Activated CD8-positive, alpha-beta memory T cell treated with anti-CD3 and anti-CD28 coated beads, Interleukin-2, amount 10 ng/mL, durations not matched to agents 7 days and 5 days (primary cell): Measurements from ENCODE around the gene C11orf24. TPM values are rescaled to one million over a fixed set of nuclear protein-coding genes. Genes with fewer than 3 reads are reported as not detected.
A peak's percentile ranks its signal among the peaks of the same experiment; 100 is the strongest.

Experiments used
- ATAC-seq: fragments of 150-1000 bp; cut with Tn5 transposase; one replicate; pipeline ENCODE4 v1.10.0; 2021; ENCODE audit warnings: moderate library complexity
- CTCF ChIA-PET: fragments of 350-600 bp; sonication (Branson Sonifier 250); formaldehyde crosslinking; loops from one replicate; lab custom pipeline; 2021; ENCODE audit warnings: antibody characterized with exemption; lab: Charles Lee
- DNase-seq: peaks from one replicate; pipeline ENCODE4 v3.0.0-alpha.2; 2020
- H3K27ac Mint-ChIP-seq: one replicate; pipeline ENCODE4 v1.8.0; 2021; ENCODE audit warnings: mild to moderate bottlenecking, mixed read lengths
- H3K27me3 Mint-ChIP-seq: one replicate; pipeline ENCODE4 v1.8.0; 2021; ENCODE audit warnings: mixed read lengths
- H3K36me3 Mint-ChIP-seq: one replicate; pipeline ENCODE4 v1.8.0; 2021; ENCODE audit warnings: mild to moderate bottlenecking, mixed read lengths
- H3K4me1 Mint-ChIP-seq: one replicate; pipeline ENCODE4 v1.8.0; 2021; ENCODE audit warnings: mixed read lengths
- H3K4me3 Mint-ChIP-seq: one replicate; pipeline ENCODE4 v1.8.0; 2021; ENCODE audit warnings: mild to moderate bottlenecking, moderate library complexity, mixed read lengths
- H3K9me3 Mint-ChIP-seq: one replicate; pipeline ENCODE4 v1.8.0; 2022; ENCODE audit warnings: low read depth, mixed read lengths
- total RNA-seq, 2 experiments: library from RNA; stranded (reverse); gene quantifications; one replicate each; pipeline ENCODE4 v1.2.3, GENCODE V29; 2021

C11orf24 gene
- total RNA-seq = 10 to 100 TPM; 26.4 to 27.0 TPM

GRCh38 chr11:68271781-68272608 lies at the start of gene C11orf24:
Gene C11orf24, minus strand, starts transcription at chr11:68271973. Its CDS starts 8,206 bp downstream, at chr11:68263767.
- H3K27me3 Mint-ChIP-seq = no peaks in the 10 kb centered on the region
- H3K4me3 Mint-ChIP-seq = peak within 1 kb of the TSS; percentile 81
- no peaks in the 10 kb centered on the region for H3K9me3 Mint-ChIP-seq
- H3K4me1 Mint-ChIP-seq = peaks cover 42% of the 10 kb centered on the region
- ATAC-seq (peak; percentile 92), DNase-seq (peak; percentile 94)
- H3K27ac Mint-ChIP-seq = peak within 1 kb of the TSS; percentile 96
- CTCF ChIA-PET = interaction anchor here (0.6 to 5.6 kb wide), 9 partner anchors 9 to 152 kb away, joined by 3 to 78 read pairs (median 3); no protein-coding TSS in a partner anchor
- H3K36me3 Mint-ChIP-seq = peaks cover 5% of the 10 kb centered on the region

GRCh38 chr11:68317147-68317785 lies 45.5 kb upstream of the C11orf24 start:
- no peak for DNase-seq
- Mint-ChIP-seq H3K9me3 (no peaks in the 10 kb centered on the region), H3K27me3 (peaks cover 31% of the 10 kb centered on the region), H3K27ac (no peak overlapping the region), H3K36me3 (no peaks in the 10 kb centered on the region), H3K4me1 (peaks cover 16% of the 10 kb centered on the region), H3K4me3 (no peak overlapping the region)
- ATAC-seq = no peak
- CTCF ChIA-PET = no interaction called here

- H3K4me1 Mint-ChIP-seq = peaks cover 29% of the 10 kb centered on the region
- CTCF ChIA-PET = no interaction called here
- peaks cover 45% of the 10 kb centered on the region for H3K27me3 Mint-ChIP-seq
- H3K27ac Mint-ChIP-seq = no peak overlapping the region
- no peak overlapping the region for H3K4me3 Mint-ChIP-seq
- DNase-seq (no peak), ATAC-seq (no peak)
- H3K36me3 Mint-ChIP-seq = no peaks in the 10 kb centered on the region
- no peaks in the 10 kb centered on the region for H3K9me3 Mint-ChIP-seq
These were observed 43.6 kb upstream of the C11orf24 start for GRCh38 chr11:68315171-68315920.

- Mint-ChIP-seq H3K4me3 (peak overlapping the region; percentile 76), H3K9me3 (no peaks in the 10 kb centered on the region), H3K4me1 (peaks cover 33% of the 10 kb centered on the region), H3K27me3 (peaks cover 39% of the 10 kb centered on the region), H3K27ac (no peak overlapping the region), H3K36me3 (no peaks in the 10 kb centered on the region)
- CTCF ChIA-PET = interaction anchor here (1.0 to 1.3 kb wide), 2 partner anchors 18 to 43 kb away, joined by 3 to 4 read pairs; no protein-coding TSS in a partner anchor
- DNase-seq = no peak
- no peak for ATAC-seq
These were observed 42.7 kb upstream of the C11orf24 start for GRCh38 chr11:68314203-68315170.

GRCh38 chr11:68313574-68314202 lies 41.9 kb upstream of the C11orf24 start:
- peak overlapping the region; percentile 76 for H3K4me3 Mint-ChIP-seq
- ATAC-seq (no peak), DNase-seq (no peak)
- H3K27me3 Mint-ChIP-seq = peaks cover 38% of the 10 kb centered on the region
- CTCF ChIA-PET = interaction anchor here (1.0 to 1.3 kb wide), 2 partner anchors 17 to 43 kb away, joined by 3 to 4 read pairs; no protein-coding TSS in a partner anchor
- H3K27ac Mint-ChIP-seq = peak overlapping the region; percentile 41
- no peaks in the 10 kb centered on the region for H3K36me3 Mint-ChIP-seq
- no peaks in the 10 kb centered on the region for H3K9me3 Mint-ChIP-seq
- peaks cover 33% of the 10 kb centered on the region for H3K4me1 Mint-ChIP-seq

GRCh38 chr11:68312780-68313573 lies 41.2 kb upstream of the C11orf24 start:
- peak overlapping the region; percentile 41 for H3K27ac Mint-ChIP-seq
- H3K36me3 Mint-ChIP-seq = no peaks in the 10 kb centered on the region
- peak overlapping the region; percentile 76 for H3K4me3 Mint-ChIP-seq
- H3K27me3 Mint-ChIP-seq = peaks cover 38% of the 10 kb centered on the region
- DNase-seq (no peak), ATAC-seq (peak; percentile 54)
- peaks cover 33% of the 10 kb centered on the region for H3K4me1 Mint-ChIP-seq
- H3K9me3 Mint-ChIP-seq = no peaks in the 10 kb centered on the region
- CTCF ChIA-PET = interaction anchor here (1.3 kb wide), 1 partner anchor 42 kb away, joined by 3 read pairs; no protein-coding TSS in a partner anchor

- H3K4me3 Mint-ChIP-seq = peak within 1 kb of the TSS; percentile 76
These were observed 40.5 kb upstream of the C11orf24 start, which contains the start of gene LRP5 for GRCh38 chr11:68312117-68312779. Gene LRP5, plus strand, starts transcription at chr11:68312591. Its CDS starts 124 bp downstream, at chr11:68312715.

GRCh38 chr11:68311160-68312116 lies 39.7 kb upstream of the C11orf24 start:
- no peaks in the 10 kb centered on the region for H3K36me3 Mint-ChIP-seq
- H3K9me3 Mint-ChIP-seq = no peaks in the 10 kb centered on the region
- peak overlapping the region; percentile 60 for H3K4me3 Mint-ChIP-seq
- ATAC-seq = no peak
- CTCF ChIA-PET = interaction anchor here (1.0 to 1.8 kb wide), 4 partner anchors 14 to 72 kb away, joined by 3 to 10 read pairs (median 4); no protein-coding TSS in a partner anchor
- DNase-seq = no peak
- no peak overlapping the region for H3K27ac Mint-ChIP-seq
- peaks cover 38% of the 10 kb centered on the region for H3K27me3 Mint-ChIP-seq
- peaks cover 35% of the 10 kb centered on the region for H3K4me1 Mint-ChIP-seq

More at GRCh38 chr11:68312117-68312779, 40.5 kb upstream of the C11orf24 start, which contains the start of gene LRP5:
- DNase-seq = no peak
- peaks cover 33% of the 10 kb centered on the region for H3K4me1 Mint-ChIP-seq
- H3K27ac Mint-ChIP-seq = peak within 1 kb of the TSS; percentile 41
- peak; percentile 70 for ATAC-seq
- CTCF ChIA-PET = interaction anchor here (1.0 to 1.8 kb wide), 3 partner anchors 15 to 71 kb away, joined by 3 to 10 read pairs (median 3); no protein-coding TSS in a partner anchor
- H3K36me3 Mint-ChIP-seq = no peaks in the 10 kb centered on the region
- peaks cover 38% of the 10 kb centered on the region for H3K27me3 Mint-ChIP-seq
- no peaks in the 10 kb centered on the region for H3K9me3 Mint-ChIP-seq

GRCh38 chr11:68309621-68310185 lies 37.9 kb upstream of the C11orf24 start:
- Mint-ChIP-seq H3K27me3 (peaks cover 29% of the 10 kb centered on the region), H3K27ac (no peak overlapping the region), H3K36me3 (peaks cover 2% of the 10 kb centered on the region), H3K9me3 (no peaks in the 10 kb centered on the region), H3K4me3 (no peak overlapping the region), H3K4me1 (peaks cover 44% of the 10 kb centered on the region)
- CTCF ChIA-PET = interaction anchor here (1.4 kb wide), 1 partner anchor 13 kb away, joined by 3 read pairs; no protein-coding TSS in a partner anchor
- DNase-seq = no peak
- no peak for ATAC-seq
